ENCODE data around the gene CTAG1B. TPM values are rescaled to one million over a fixed set of nuclear protein-coding genes. Genes with fewer than 3 reads are reported as not detected.
"Not testable (repeated sequence)": the region's sequence is repeated elsewhere in the genome, so short reads cannot be mapped to it uniquely, and the experiment has no call there.

The CTAG1B gene
- total RNA-seq (not detected in 2 replicates), polyA plus RNA-seq (not detected in 2 replicates), polyA minus RNA-seq (ENCODE audit: low replicate concordance) (not detected in 2 replicates)
- not detected in 2 replicates for polyA plus RNA-seq (2012)

- not testable (repeated sequence) for H3K9me3 ChIP-seq (ENCODE audit: control insufficient read depth, insufficient read depth, low read depth, low read length); H3K4me2 ChIP-seq (ENCODE audit: extremely low read depth, insufficient read depth, low read length); H3K27ac ChIP-seq (ENCODE audit: insufficient read depth, low read length); H3K36me3 ChIP-seq (ENCODE audit: control insufficient read depth, insufficient read depth, low read length); H4K20me1 ChIP-seq (ENCODE audit: control insufficient read depth, extremely low read depth, insufficient read depth, low read length); H3K79me2 ChIP-seq (ENCODE audit: control insufficient read depth, insufficient read depth, low read length); H2AFZ ChIP-seq (ENCODE audit: low read length); H3K4me3 ChIP-seq (replicated peaks in 1 of 4; ENCODE audit: control extremely low read depth in 1 of 4, insufficient read depth in 1 of 4, low read depth in 3 of 4, low read length in 4 of 4); H3K27me3 ChIP-seq (ENCODE audit: control insufficient read depth, insufficient read depth, low read length); H3K4me1 ChIP-seq (ENCODE audit: control insufficient read depth, extremely low read depth, insufficient read depth, low read length); H3K9ac ChIP-seq (ENCODE audit: insufficient read depth, low read length); DNase-seq (ENCODE audit: low read depth in 2 of 2)
These were observed at the start of gene CTAG1B for GRCh38 chrX:154619182-154619581. Gene CTAG1B (minus strand): TSS chrX:154619282. CDS start chrX:154619218, 64 bp downstream.

DNA sequence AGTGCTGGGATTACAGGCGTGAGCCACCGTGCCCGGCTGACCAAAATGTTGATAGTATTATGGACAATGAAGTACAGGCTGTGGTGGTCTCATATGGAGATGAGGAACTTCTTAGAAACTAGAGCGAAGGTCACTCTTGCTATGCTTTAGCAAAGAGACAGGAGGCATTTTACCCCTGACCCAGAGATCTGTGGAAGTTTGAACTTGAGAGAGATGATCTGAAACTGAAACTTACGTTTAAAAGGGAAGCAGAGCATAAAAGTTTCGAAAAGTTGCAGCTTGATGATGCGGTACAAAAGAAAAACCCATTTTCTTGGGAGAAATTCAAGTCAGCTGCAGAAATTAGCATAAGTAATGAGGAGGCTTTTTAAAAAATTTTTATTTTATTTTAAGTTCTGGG is 42.8 kb upstream of the CTAG1B start:
- Histone ChIP-seq H3K79me2 (ENCODE audit: control insufficient read depth, insufficient read depth, low read length) (no peaks in the 10 kb centered on the region), H3K27ac (ENCODE audit: insufficient read depth, low read length) (no peak overlapping the region), H3K9me3 (ENCODE audit: control insufficient read depth, insufficient read depth, low read depth, low read length) (no peaks in the 10 kb centered on the region), H3K4me3 (replicated peaks in 1 of 4; ENCODE audit: control extremely low read depth in 1 of 4, insufficient read depth in 1 of 4, low read depth in 3 of 4, low read length in 4 of 4) (no peak overlapping the region), H2AFZ (ENCODE audit: low read length) (no peak overlapping the region), H3K36me3 (ENCODE audit: control insufficient read depth, insufficient read depth, low read length) (no peaks in the 10 kb centered on the region), H3K27me3 (ENCODE audit: control insufficient read depth, insufficient read depth, low read length) (no peaks in the 10 kb centered on the region), H4K20me1 (ENCODE audit: control insufficient read depth, extremely low read depth, insufficient read depth, low read length) (no peaks in the 10 kb centered on the region), H3K4me1 (ENCODE audit: control insufficient read depth, extremely low read depth, insufficient read depth, low read length) (no peaks in the 10 kb centered on the region), H3K9ac (ENCODE audit: insufficient read depth, low read length) (no peak overlapping the region), H3K4me2 (ENCODE audit: extremely low read depth, insufficient read depth, low read length) (no peak overlapping the region)
- no peak for DNase-seq (ENCODE audit: low read depth in 2 of 2)
- no peak for TF ChIP-seq EZH2 (IDR thresholded peaks at IDR 0.05; ENCODE audit: low read length, missing control alignments)
- TF ChIP-seq, protein P1, sequence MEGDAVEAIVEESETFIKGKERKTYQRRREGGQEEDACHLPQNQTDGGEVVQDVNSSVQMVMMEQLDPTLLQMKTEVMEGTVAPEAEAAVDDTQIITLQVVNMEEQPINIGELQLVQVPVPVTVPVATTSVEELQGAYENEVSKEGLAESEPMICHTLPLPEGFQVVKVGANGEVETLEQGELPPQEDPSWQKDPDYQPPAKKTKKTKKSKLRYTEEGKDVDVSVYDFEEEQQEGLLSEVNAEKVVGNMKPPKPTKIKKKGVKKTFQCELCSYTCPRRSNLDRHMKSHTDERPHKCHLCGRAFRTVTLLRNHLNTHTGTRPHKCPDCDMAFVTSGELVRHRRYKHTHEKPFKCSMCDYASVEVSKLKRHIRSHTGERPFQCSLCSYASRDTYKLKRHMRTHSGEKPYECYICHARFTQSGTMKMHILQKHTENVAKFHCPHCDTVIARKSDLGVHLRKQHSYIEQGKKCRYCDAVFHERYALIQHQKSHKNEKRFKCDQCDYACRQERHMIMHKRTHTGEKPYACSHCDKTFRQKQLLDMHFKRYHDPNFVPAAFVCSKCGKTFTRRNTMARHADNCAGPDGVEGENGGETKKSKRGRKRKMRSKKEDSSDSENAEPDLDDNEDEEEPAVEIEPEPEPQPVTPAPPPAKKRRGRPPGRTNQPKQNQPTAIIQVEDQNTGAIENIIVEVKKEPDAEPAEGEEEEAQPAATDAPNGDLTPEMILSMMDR (conservative IDR thresholded peaks at IDR 0.05 in 1 of 2, IDR thresholded peaks at IDR 0.05 in 1 of 2; ENCODE audit: low read depth in 1 of 2, low read length in 2 of 2), result no peak

DNA sequence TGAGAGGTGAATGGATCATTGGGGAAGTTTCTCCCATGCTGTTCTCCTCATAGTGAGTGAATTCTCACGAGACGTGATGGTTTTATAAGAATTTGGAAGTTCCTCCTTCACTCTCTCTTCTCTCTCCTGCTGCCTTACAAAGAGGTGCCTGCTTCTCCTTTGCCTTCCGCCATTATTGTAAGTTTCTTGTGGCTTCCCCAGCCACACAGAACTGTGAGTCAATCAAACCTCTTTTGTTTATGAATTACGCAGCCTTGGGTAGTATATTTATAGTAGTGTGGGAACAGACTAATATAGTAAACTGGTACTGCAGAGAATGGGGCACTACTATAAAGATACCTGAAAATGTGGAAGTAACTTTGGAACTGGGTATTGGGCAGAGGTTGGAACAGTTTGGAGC is 42.1 kb upstream of the CTAG1B start:
- H3K9ac ChIP-seq (ENCODE audit: insufficient read depth, low read length), result no peak overlapping the region
- no peak for TF ChIP-seq EZH2 (IDR thresholded peaks at IDR 0.05; ENCODE audit: low read length, missing control alignments)
- TF ChIP-seq, protein P1 (conservative IDR thresholded peaks at IDR 0.05 in 1 of 2, IDR thresholded peaks at IDR 0.05 in 1 of 2; ENCODE audit: low read depth in 1 of 2, low read length in 2 of 2), result no peak
- no peak overlapping the region for H3K27ac ChIP-seq (ENCODE audit: insufficient read depth, low read length)
- no peaks in the 10 kb centered on the region for H3K9me3 ChIP-seq (ENCODE audit: control insufficient read depth, insufficient read depth, low read depth, low read length)
- no peaks in the 10 kb centered on the region for H4K20me1 ChIP-seq (ENCODE audit: control insufficient read depth, extremely low read depth, insufficient read depth, low read length)
- no peak overlapping the region for H3K4me3 ChIP-seq (replicated peaks in 1 of 4; ENCODE audit: control extremely low read depth in 1 of 4, insufficient read depth in 1 of 4, low read depth in 3 of 4, low read length in 4 of 4)
- no peaks in the 10 kb centered on the region for H3K36me3 ChIP-seq (ENCODE audit: control insufficient read depth, insufficient read depth, low read length)
- no peak for DNase-seq (ENCODE audit: low read depth in 2 of 2)
- H2AFZ ChIP-seq (ENCODE audit: low read length), result no peak overlapping the region
- H3K27me3 ChIP-seq (ENCODE audit: control insufficient read depth, insufficient read depth, low read length), result no peaks in the 10 kb centered on the region
- no peaks in the 10 kb centered on the region for H3K79me2 ChIP-seq (ENCODE audit: control insufficient read depth, insufficient read depth, low read length)
- H3K4me1 ChIP-seq (ENCODE audit: control insufficient read depth, extremely low read depth, insufficient read depth, low read length), result no peaks in the 10 kb centered on the region
- H3K4me2 ChIP-seq (ENCODE audit: extremely low read depth, insufficient read depth, low read length), result no peak overlapping the region
